Testis (tissue), 3 donors: ENCODE measurements around the gene LKAAEAR1. TPM values are rescaled to one million over a fixed set of nuclear protein-coding genes. Genes with fewer than 3 reads are reported as not detected.

Experiments
- DNase-seq: peaks from one replicate; pipeline ENCODE4 v3.0.0-alpha.2; 2019
- H3K27ac ChIP-seq, 2 donors: fragments of 200-600 bp; sonication (generic); one replicate each; pipeline ENCODE4 v1.5.1; 2019
- H3K27me3 ChIP-seq: fragments of 200-600 bp; sonication (generic); one replicate; pipeline ENCODE4 v1.5.1; 2019
- H3K36me3 ChIP-seq: fragments of 200-600 bp; sonication (generic); one replicate; pipeline ENCODE4 v1.5.1; 2017; ENCODE audit warnings: low read depth; ENCODE audit errors: missing control alignments
- H3K4me1 ChIP-seq: fragments of 200-600 bp; sonication (generic); one replicate; pipeline ENCODE4 v1.5.1; 2019
- H3K4me3 ChIP-seq, 2 donors: fragments of 200-600 bp; sonication (generic); one replicate each; pipeline ENCODE4 v1.5.1; 2017 to 2019
- H3K9me3 ChIP-seq: fragments of 200-600 bp; sonication (generic); one replicate; pipeline ENCODE4 v1.5.1; 2017
- POLR2A ChIP-seq: fragments of 450-650 bp; IDR thresholded peaks from one replicate; pipeline ENCODE4 v1.6.1; 2017; ENCODE audit warnings: antibody characterized with exemption, mild to moderate bottlenecking, moderate library complexity
- WGBS, 2 donors: methylation state at CpG; one replicate each; pipeline ENCODE4 v1.1.5; 2018; 5-methylcytosine and 5-hydroxymethylcytosine counted together
- intact Hi-C: fragments of 100-400 bp; cut with DNase I; formaldehyde crosslinking; loops from one replicate; pipeline ENCODE4 v1.15.1; 2023; ENCODE audit warnings: low total_unique reads
- polyA plus RNA-seq: library from polyadenylated mRNA; stranded (reverse); fragments of 350-450 nt; fragmentation: Illumina TruSeq; extraction: RNeasy Lipid Tissue Mini Kit (QIAGEN cat#74804); gene quantifications from one replicate; pipeline ENCODE4 v1.2.3, GENCODE V29; 2014; ENCODE audit warnings: low read depth, low replicate concordance; ENCODE audit not compliant: insufficient read depth
- total RNA-seq, 2 donors: library from RNA; depleted of rRNA; stranded (reverse); fragments of >200 nt; gene quantifications; one replicate each; pipeline ENCODE4 v1.2.3, GENCODE V29; 2016
- TF ChIP-seq, protein P1 (sequence below), 3 experiments: fragments of 450-650 bp in 2 of 3; fragments of 200-600 bp in 1 of 3; sonication (generic) in 1 of 3; IDR thresholded peaks; one replicate each; pipeline ENCODE4 v1.5.1; 2016 to 2019; ENCODE audit warnings: antibody characterized with exemption in 3 of 3, mild to moderate bottlenecking in 2 of 3, moderate library complexity in 1 of 3

Gene LKAAEAR1
- total and polyA plus RNA-seq, 3 donors from 2014 or later: 6.6 to 89.9 (median 45.3) TPM

- no peaks in the 10 kb centered on the region for H3K36me3 ChIP-seq
- TF ChIP-seq, protein P1, sequence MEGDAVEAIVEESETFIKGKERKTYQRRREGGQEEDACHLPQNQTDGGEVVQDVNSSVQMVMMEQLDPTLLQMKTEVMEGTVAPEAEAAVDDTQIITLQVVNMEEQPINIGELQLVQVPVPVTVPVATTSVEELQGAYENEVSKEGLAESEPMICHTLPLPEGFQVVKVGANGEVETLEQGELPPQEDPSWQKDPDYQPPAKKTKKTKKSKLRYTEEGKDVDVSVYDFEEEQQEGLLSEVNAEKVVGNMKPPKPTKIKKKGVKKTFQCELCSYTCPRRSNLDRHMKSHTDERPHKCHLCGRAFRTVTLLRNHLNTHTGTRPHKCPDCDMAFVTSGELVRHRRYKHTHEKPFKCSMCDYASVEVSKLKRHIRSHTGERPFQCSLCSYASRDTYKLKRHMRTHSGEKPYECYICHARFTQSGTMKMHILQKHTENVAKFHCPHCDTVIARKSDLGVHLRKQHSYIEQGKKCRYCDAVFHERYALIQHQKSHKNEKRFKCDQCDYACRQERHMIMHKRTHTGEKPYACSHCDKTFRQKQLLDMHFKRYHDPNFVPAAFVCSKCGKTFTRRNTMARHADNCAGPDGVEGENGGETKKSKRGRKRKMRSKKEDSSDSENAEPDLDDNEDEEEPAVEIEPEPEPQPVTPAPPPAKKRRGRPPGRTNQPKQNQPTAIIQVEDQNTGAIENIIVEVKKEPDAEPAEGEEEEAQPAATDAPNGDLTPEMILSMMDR (IDR thresholded peaks at IDR 0.05): no peak
- TF ChIP-seq POLR2A: no peak
- H3K9me3 ChIP-seq: no peaks in the 10 kb centered on the region
- H3K4me1 ChIP-seq: peaks cover 6% of the 10 kb centered on the region
- no peaks in the 10 kb centered on the region for H3K27me3 ChIP-seq
- no peak overlapping the region for H3K27ac ChIP-seq
- no peak overlapping the region for H3K4me3 ChIP-seq
- no peak for DNase-seq
- intact Hi-C loops: no loop called here
- WGBS, 2 donors: 63 to 82% methylated on average over 21 to 39 of the region's 39 CpGs
Measured at GRCh38 chr20:64056889-64057627, 27.1 kb downstream of the LKAAEAR1 start.

GRCh38 chr20:64056639-64056888 is 27.6 kb downstream of the LKAAEAR1 start:
- Histone ChIP-seq H3K27me3 (no peaks in the 10 kb centered on the region), H3K4me1 (peaks cover 6% of the 10 kb centered on the region), H3K36me3 (no peaks in the 10 kb centered on the region), H3K27ac (no peak overlapping the region), H3K4me3 (no peak overlapping the region), H3K9me3 (no peaks in the 10 kb centered on the region)
- no peak for TF ChIP-seq POLR2A
- TF ChIP-seq, protein P1 (IDR thresholded peaks at IDR 0.05): no peak
- DNase-seq: no peak
- WGBS, 2 donors: 53 to 56% methylated on average over 6 to 7 of the region's 7 CpGs
- intact Hi-C loops: no loop called here

GRCh38 chr20:64055893-64056638 is 28.1 kb downstream of the LKAAEAR1 start:
- no peaks in the 10 kb centered on the region for H3K27me3 ChIP-seq
- intact Hi-C loops: no loop called here
- no peak overlapping the region for H3K4me3 ChIP-seq
- 53 to 63% methylated on average over 10 to 22 of the region's 22 CpGs for WGBS, 2 donors
- peak; percentile 48 for DNase-seq
- peaks cover 6% of the 10 kb centered on the region for H3K4me1 ChIP-seq
- peak overlapping the region in 1 of 2 donors; percentile 36 for H3K27ac ChIP-seq
- no peak for TF ChIP-seq POLR2A
- TF ChIP-seq, protein P1 (IDR thresholded peaks at IDR 0.05): no peak
- no peaks in the 10 kb centered on the region for H3K9me3 ChIP-seq
- H3K36me3 ChIP-seq: no peaks in the 10 kb centered on the region

- no peaks in the 10 kb centered on the region for H3K27me3 ChIP-seq
- intact Hi-C loops: no loop called here
- WGBS, 2 donors: 42 to 72% methylated on average over 1 to 8 of the region's 9 CpGs
Measured at GRCh38 chr20:64055396-64055892, 28.8 kb downstream of the LKAAEAR1 start.

More at GRCh38 chr20:64055396-64055892, 28.8 kb downstream of the LKAAEAR1 start:
- TF ChIP-seq, protein P1 (IDR thresholded peaks at IDR 0.05): no peak
- no peak for TF ChIP-seq POLR2A
- peak overlapping the region in 1 of 2 donors; percentile 36 for H3K27ac ChIP-seq
- DNase-seq: no peak
- peaks cover 6% of the 10 kb centered on the region for H3K4me1 ChIP-seq
- H3K36me3 ChIP-seq: no peaks in the 10 kb centered on the region
- no peaks in the 10 kb centered on the region for H3K9me3 ChIP-seq
- no peak overlapping the region for H3K4me3 ChIP-seq
